H1 (cell line): Measurements from ENCODE around the gene PKD1L1. TPM values are rescaled to one million over a fixed set of nuclear protein-coding genes. Genes with fewer than 3 reads are reported as not detected.

ENCODE experiments used
- BCL11A ChIP-seq, 2 experiments: IDR thresholded peaks; one replicate each; pipeline ENCODE4 v1.6.1; 2011; ENCODE audit warnings: low read depth in 2 of 2, low read length in 2 of 2, mild to moderate bottlenecking in 2 of 2
- CBX5 ChIP-seq: fragments of 300-800, 300-1000 bp; sonication (generic); IDR thresholded peaks from 2 replicates; pipeline ENCODE4 v1.7.1; 2016; ENCODE audit warnings: antibody characterized with exemption, low read length, low read depth
- POLR2A ChIP-seq, 2 experiments: IDR thresholded peaks; 1 replicate in 1 of 2; 2 replicates in 1 of 2; pipeline ENCODE4 v1.6.1; 2011; ENCODE audit warnings: low read depth in 2 of 2, low read length in 2 of 2, mild to moderate bottlenecking in 2 of 2; ENCODE audit errors: control extremely low read depth in 1 of 2
- TAF7 ChIP-seq: optimal IDR thresholded peaks from 2 replicates; pipeline ENCODE3; 2011; ENCODE audit warnings: low read depth, mild to moderate bottlenecking, inconsistent platforms, low read length, moderate library complexity, borderline replicate concordance
- TBP ChIP-seq: IDR thresholded peaks from 2 replicates; pipeline ENCODE4 v1.6.1; 2011; ENCODE audit warnings: low read depth, low read length, improper control_type of control experiment
- TCF12 ChIP-seq: IDR thresholded peaks from 2 replicates; pipeline ENCODE4 v1.6.1; 2011; ENCODE audit warnings: low read depth, mild to moderate bottlenecking, low read length
- ZNF274 ChIP-seq: IDR thresholded peaks from 2 replicates; pipeline ENCODE4 v1.7.0; 2012; ENCODE audit warnings: low read length, borderline replicate concordance; ENCODE audit errors: extremely low read depth
- polyA plus RNA-seq, 7 experiments: library from polyadenylated mRNA; depleted of rRNA in 3 of 7; stranded (reverse) in 5 of 7; unstranded in 2 of 7; fragments of >200 nt in 5 of 7; fragments of 200-250 nt in 2 of 7; gene quantifications; 1 replicate in 5 of 7; 2 replicates in 1 of 7; 4 replicates in 1 of 7; pipeline versions ENCODE4 v1.2.1 to v1.2.3, GENCODE V29; 2011 to 2013; ENCODE audit warnings: missing spikeins in 2 of 7, mixed read lengths in 2 of 7
- total RNA-seq: library from RNA; stranded (reverse); fragmentation: NEBNext Ultra II Directional; extraction: Animal tissue kit (Norgen Biotek cat#: 25700); gene quantifications from 2 replicates; pipeline ENCODE4 v1.2.1, GENCODE V29; 2021
- TF ChIP-seq, protein P1 (sequence below): fragments of 300-600 bp; sonication (generic); IDR thresholded peaks from 2 replicates; pipeline ENCODE4 v1.7.1; 2012; ENCODE audit warnings: low read length, moderate library complexity, mild to moderate bottlenecking, inconsistent platforms; ENCODE audit not compliant: insufficient replicate concordance
- TF ChIP-seq, protein P2 (sequence below), 3 experiments: IDR thresholded peaks; 1 replicate in 2 of 3; 2 replicates in 1 of 3; pipeline versions ENCODE4 v1.5.1 to v1.6.1; 2011; ENCODE audit warnings: low read length in 3 of 3, mild to moderate bottlenecking in 3 of 3, inconsistent platforms in 2 of 3, low read depth in 1 of 3, moderate library complexity in 1 of 3; ENCODE audit not compliant: insufficient read depth in 1 of 3; ENCODE audit errors: control extremely low read depth in 1 of 3

PKD1L1 gene
- total and polyA plus RNA-seq, 2 of the 8 experiments (the other 6 are each of a cell fraction or from before 2014, with no cell fraction given): 0.22 to 0.35 TPM

DNA sequence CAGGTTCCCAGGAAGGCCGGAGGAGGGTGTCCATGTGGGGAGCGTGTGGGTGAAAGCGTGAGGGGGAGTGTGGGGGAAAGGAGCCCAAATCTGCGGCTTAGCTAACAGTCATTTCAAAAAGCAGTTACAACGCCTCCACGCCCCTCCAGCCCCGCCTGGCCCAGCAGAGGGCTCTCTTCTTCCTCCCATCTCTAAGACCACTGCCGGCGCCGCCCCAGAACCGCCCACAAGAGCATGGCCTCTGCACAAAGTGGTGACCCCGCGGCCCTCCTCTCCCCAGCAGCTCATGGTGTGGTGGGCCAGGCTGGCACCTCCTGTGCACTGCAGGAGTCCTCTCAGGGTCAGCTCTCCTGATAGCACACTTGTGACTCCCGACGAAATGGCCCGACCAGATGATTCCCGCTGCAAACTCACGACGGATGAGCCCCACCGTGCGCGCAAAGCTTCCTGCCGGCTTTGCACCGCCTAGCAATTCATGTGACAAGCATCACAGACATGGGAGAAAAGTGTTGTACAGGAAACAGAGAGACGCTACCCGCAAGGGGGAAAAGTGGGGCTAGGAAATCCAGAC lies 43.6 kb upstream of the PKD1L1 start (continued):
- TF ChIP-seq, protein P1, sequence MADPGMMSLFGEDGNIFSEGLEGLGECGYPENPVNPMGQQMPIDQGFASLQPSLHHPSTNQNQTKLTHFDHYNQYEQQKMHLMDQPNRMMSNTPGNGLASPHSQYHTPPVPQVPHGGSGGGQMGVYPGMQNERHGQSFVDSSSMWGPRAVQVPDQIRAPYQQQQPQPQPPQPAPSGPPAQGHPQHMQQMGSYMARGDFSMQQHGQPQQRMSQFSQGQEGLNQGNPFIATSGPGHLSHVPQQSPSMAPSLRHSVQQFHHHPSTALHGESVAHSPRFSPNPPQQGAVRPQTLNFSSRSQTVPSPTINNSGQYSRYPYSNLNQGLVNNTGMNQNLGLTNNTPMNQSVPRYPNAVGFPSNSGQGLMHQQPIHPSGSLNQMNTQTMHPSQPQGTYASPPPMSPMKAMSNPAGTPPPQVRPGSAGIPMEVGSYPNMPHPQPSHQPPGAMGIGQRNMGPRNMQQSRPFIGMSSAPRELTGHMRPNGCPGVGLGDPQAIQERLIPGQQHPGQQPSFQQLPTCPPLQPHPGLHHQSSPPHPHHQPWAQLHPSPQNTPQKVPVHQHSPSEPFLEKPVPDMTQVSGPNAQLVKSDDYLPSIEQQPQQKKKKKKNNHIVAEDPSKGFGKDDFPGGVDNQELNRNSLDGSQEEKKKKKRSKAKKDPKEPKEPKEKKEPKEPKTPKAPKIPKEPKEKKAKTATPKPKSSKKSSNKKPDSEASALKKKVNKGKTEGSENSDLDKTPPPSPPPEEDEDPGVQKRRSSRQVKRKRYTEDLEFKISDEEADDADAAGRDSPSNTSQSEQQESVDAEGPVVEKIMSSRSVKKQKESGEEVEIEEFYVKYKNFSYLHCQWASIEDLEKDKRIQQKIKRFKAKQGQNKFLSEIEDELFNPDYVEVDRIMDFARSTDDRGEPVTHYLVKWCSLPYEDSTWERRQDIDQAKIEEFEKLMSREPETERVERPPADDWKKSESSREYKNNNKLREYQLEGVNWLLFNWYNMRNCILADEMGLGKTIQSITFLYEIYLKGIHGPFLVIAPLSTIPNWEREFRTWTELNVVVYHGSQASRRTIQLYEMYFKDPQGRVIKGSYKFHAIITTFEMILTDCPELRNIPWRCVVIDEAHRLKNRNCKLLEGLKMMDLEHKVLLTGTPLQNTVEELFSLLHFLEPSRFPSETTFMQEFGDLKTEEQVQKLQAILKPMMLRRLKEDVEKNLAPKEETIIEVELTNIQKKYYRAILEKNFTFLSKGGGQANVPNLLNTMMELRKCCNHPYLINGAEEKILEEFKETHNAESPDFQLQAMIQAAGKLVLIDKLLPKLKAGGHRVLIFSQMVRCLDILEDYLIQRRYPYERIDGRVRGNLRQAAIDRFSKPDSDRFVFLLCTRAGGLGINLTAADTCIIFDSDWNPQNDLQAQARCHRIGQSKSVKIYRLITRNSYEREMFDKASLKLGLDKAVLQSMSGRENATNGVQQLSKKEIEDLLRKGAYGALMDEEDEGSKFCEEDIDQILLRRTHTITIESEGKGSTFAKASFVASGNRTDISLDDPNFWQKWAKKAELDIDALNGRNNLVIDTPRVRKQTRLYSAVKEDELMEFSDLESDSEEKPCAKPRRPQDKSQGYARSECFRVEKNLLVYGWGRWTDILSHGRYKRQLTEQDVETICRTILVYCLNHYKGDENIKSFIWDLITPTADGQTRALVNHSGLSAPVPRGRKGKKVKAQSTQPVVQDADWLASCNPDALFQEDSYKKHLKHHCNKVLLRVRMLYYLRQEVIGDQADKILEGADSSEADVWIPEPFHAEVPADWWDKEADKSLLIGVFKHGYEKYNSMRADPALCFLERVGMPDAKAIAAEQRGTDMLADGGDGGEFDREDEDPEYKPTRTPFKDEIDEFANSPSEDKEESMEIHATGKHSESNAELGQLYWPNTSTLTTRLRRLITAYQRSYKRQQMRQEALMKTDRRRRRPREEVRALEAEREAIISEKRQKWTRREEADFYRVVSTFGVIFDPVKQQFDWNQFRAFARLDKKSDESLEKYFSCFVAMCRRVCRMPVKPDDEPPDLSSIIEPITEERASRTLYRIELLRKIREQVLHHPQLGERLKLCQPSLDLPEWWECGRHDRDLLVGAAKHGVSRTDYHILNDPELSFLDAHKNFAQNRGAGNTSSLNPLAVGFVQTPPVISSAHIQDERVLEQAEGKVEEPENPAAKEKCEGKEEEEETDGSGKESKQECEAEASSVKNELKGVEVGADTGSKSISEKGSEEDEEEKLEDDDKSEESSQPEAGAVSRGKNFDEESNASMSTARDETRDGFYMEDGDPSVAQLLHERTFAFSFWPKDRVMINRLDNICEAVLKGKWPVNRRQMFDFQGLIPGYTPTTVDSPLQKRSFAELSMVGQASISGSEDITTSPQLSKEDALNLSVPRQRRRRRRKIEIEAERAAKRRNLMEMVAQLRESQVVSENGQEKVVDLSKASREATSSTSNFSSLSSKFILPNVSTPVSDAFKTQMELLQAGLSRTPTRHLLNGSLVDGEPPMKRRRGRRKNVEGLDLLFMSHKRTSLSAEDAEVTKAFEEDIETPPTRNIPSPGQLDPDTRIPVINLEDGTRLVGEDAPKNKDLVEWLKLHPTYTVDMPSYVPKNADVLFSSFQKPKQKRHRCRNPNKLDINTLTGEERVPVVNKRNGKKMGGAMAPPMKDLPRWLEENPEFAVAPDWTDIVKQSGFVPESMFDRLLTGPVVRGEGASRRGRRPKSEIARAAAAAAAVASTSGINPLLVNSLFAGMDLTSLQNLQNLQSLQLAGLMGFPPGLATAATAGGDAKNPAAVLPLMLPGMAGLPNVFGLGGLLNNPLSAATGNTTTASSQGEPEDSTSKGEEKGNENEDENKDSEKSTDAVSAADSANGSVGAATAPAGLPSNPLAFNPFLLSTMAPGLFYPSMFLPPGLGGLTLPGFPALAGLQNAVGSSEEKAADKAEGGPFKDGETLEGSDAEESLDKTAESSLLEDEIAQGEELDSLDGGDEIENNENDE: no peak
- TF ChIP-seq ZNF274 (no peak), CBX5 (no peak), BCL11A (IDR thresholded peaks at IDR 0.05; ENCODE audit: low read depth in 2 of 2, low read length in 2 of 2) (no peak), TBP (peak; percentile 52; the same call in 1 of the 2 replicates), TCF12 (0 out of 2 replicates have a peak, but pooled peaks have one; percentile 45), POLR2A (IDR thresholded peaks at IDR 0.05; ENCODE audit: control extremely low read depth in 1 of 2, low read depth in 2 of 2, low read length in 2 of 2) (peak in 1 of 2 experiments; percentile 47; a peak in 2 of 3 replicates), TAF7 (no peak)
- TF ChIP-seq, protein P2, sequence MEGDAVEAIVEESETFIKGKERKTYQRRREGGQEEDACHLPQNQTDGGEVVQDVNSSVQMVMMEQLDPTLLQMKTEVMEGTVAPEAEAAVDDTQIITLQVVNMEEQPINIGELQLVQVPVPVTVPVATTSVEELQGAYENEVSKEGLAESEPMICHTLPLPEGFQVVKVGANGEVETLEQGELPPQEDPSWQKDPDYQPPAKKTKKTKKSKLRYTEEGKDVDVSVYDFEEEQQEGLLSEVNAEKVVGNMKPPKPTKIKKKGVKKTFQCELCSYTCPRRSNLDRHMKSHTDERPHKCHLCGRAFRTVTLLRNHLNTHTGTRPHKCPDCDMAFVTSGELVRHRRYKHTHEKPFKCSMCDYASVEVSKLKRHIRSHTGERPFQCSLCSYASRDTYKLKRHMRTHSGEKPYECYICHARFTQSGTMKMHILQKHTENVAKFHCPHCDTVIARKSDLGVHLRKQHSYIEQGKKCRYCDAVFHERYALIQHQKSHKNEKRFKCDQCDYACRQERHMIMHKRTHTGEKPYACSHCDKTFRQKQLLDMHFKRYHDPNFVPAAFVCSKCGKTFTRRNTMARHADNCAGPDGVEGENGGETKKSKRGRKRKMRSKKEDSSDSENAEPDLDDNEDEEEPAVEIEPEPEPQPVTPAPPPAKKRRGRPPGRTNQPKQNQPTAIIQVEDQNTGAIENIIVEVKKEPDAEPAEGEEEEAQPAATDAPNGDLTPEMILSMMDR (IDR thresholded peaks at IDR 0.05; ENCODE audit: control extremely low read depth in 1 of 3, insufficient read depth in 1 of 3, low read depth in 1 of 3, low read length in 3 of 3): peak; percentile 70 to 73 (median 71)
